ENCODE data around the gene SETD6.

- no peak for TF ChIP-seq CTCF (IDR thresholded peaks at IDR 0.05)
- no peak for TF ChIP-seq EP300 (IDR thresholded peaks at IDR 0.05)
Observed at GRCh38 chr16:58481226-58481869, 34.0 kb upstream of the SETD6 start.
